Measurements from ENCODE around the gene FUZ. TPM values are rescaled to one million over a fixed set of nuclear protein-coding genes. Genes with fewer than 3 reads are reported as not detected.

The FUZ gene
- total and polyA plus RNA-seq, 2 of the 8 experiments (the other 6 are each of a cell fraction or from before 2014, with no cell fraction given) = 28.4 to 33.9 TPM

GRCh38 chr19:49808711-49809159 is 4.4 kb downstream of the FUZ start (continued):
- TF ChIP-seq, protein P1, sequence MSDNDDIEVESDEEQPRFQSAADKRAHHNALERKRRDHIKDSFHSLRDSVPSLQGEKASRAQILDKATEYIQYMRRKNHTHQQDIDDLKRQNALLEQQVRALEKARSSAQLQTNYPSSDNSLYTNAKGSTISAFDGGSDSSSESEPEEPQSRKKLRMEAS (IDR thresholded peaks at IDR 0.05) = no peak
- TF ChIP-seq HDAC2 (IDR thresholded peaks at IDR 0.05; ENCODE audit: borderline replicate concordance in 1 of 2, low read depth in 2 of 2, low read length in 2 of 2) = no peak
- TF ChIP-seq CHD2 (IDR thresholded peaks at IDR 0.05; ENCODE audit: low read length) = no peak
- no peak for TF ChIP-seq SP4 (IDR thresholded peaks at IDR 0.05; ENCODE audit: low read length)
- TF ChIP-seq BCL11A (IDR thresholded peaks at IDR 0.05; ENCODE audit: low read depth in 2 of 2, low read length in 2 of 2) = no peak
- TF ChIP-seq KDM4A (IDR thresholded peaks at IDR 0.05; ENCODE audit: low read depth, low read length, severe bottlenecking) = no peak

Measured in H1 (cell line).